Right lobe of liver (tissue), 6 donors: ENCODE measurements around the gene ADAMTS14. TPM values are rescaled to one million over a fixed set of nuclear protein-coding genes. Genes with fewer than 3 reads are reported as not detected.

ENCODE experiments used
- ATAC-seq, 4 donors: fragments of 200-7000 bp; cut with Tn5 transposase; one replicate each; pipeline ENCODE4 v1.9.1; 2020; ENCODE audit warnings: mild to moderate bottlenecking in 4 of 4, moderate library complexity in 4 of 4
- DNase-seq, 3 donors: peaks; one replicate each; pipeline ENCODE4 v3.0.0-alpha.2; 2020
- H3K27ac ChIP-seq, 3 donors: fragments of 200-600 bp; one replicate each; pipeline ENCODE4 v1.8.0; 2022
- H3K27me3 ChIP-seq, 2 donors: fragments of 200-600 bp; one replicate each; pipeline ENCODE4 v1.8.0; 2022
- H3K36me3 ChIP-seq, 4 donors: fragments of 200-600 bp; sonication (generic) in 1 of 4; one replicate each; pipeline versions ENCODE4 v1.5.1 to v1.8.0; 2017 to 2022; ENCODE audit warnings: control low read depth in 1 of 4
- H3K4me1 ChIP-seq, 4 donors: fragments of 200-600 bp; sonication (generic) in 1 of 4; one replicate each; pipeline versions ENCODE4 v1.5.1 to v1.8.0; 2017 to 2022; ENCODE audit warnings: control low read depth in 1 of 4
- H3K4me3 ChIP-seq, 3 donors: fragments of 200-600 bp; one replicate each; pipeline ENCODE4 v1.8.0; 2022
- H3K9me3 ChIP-seq, 4 donors: fragments of 200-600 bp; sonication (generic) in 1 of 4; one replicate each; pipeline versions ENCODE4 v1.5.1 to v1.8.0; 2017 to 2022; ENCODE audit warnings: control low read depth in 1 of 4
- CTCF ChIP-seq, 4 donors: fragments of 200-600 bp in 3 of 4; fragments of 450-650 bp in 1 of 4; IDR thresholded peaks; one replicate each; pipeline versions ENCODE4 v1.5.1 to v1.8.0; 2016 to 2022; ENCODE audit warnings: antibody characterized with exemption in 4 of 4, mild to moderate bottlenecking in 2 of 4
- POLR2A ChIP-seq: fragments of 450-650 bp; IDR thresholded peaks from one replicate; pipeline ENCODE4 v1.6.1; 2017; ENCODE audit warnings: antibody characterized with exemption, mild to moderate bottlenecking
- WGBS: methylation state at CpG from one replicate; pipeline ENCODE4 v1.1.6; 2018; ENCODE audit warnings: low coverage, low lambda C conversion rate; ENCODE audit not compliant: insufficient coverage; ENCODE audit errors: missing lambda C conversion rate; 5-methylcytosine and 5-hydroxymethylcytosine counted together
- intact Hi-C, 2 donors: fragments of 100-400 bp; cut with DNase I; formaldehyde crosslinking; loops; one replicate each; pipeline versions ENCODE4 v1.11.2 to v1.14.1; 2022
- total RNA-seq, 6 experiments: library from RNA; depleted of rRNA in 2 of 6; stranded (reverse); fragments of >200 nt in 2 of 6; fragmentation: NEBNext Ultra II Directional in 3 of 6; extraction: Animal tissue kit (Norgen Biotek cat#: 25700) in 3 of 6; gene quantifications; one replicate each; pipeline versions ENCODE4 v1.1.0 to v1.2.4, GENCODE V29; 2016 to 2023
- donor health status: DM: no; HTN: yes; CAD: no.
- donor health status: DM: no; HTN: no; CAD: no.
- donor health status: DM: no; HTN: no; CAD: no.
- donor health status: DM: no; HTN: yes; CAD: no.
- donor health status: DM: no; HTN: yes; CAD: no.

Gene ADAMTS14
- total RNA-seq, 6 experiments from 2014 or later = 0.06 to 0.18 (median 0.11) TPM

DNA sequence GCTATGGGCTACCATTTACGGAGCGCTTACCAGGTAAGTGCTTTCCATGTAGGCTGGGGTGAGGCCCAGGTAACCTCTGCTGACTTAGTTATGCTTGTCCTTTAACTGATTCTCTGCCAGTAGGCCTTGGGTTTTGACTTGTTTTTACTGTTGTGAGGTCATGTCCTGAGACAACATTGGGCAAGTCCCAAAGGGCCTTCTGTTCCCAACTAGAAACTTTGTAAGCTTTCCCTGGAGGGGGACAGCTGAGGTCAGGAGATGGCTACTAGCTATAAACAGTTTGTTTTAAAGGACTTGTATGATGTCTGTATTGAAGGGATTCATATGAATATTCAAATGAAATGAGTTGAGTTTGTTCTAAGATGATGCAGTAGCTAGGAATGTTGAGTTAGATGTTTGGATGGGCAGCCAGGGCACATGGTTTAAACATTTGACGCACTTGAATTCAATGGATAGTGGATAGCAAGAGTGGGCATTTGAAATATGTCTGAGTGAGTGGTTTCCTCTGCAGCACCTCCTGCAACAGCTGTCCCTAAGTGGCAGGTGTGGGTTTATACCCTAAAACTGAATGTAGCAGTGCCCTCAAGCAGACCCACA is 133.4 kb downstream of the ADAMTS14 start:
- TF ChIP-seq CTCF (IDR thresholded peaks at IDR 0.05) (no peak), POLR2A (no peak)
- 90% methylated on average over 2 of the region's 3 CpGs for WGBS
- intact Hi-C loops = no loop called here
- Histone ChIP-seq H3K4me3 (no peak overlapping the region), H3K27ac (no peak overlapping the region), H3K27me3 (no peaks in the 10 kb centered on the region), H3K9me3 (no peaks in the 10 kb centered on the region), H3K4me1 (no peaks in the 10 kb centered on the region), H3K36me3 (no peaks in the 10 kb centered on the region)
- peak in 2 of 4 donors; percentile 29 to 75 for ATAC-seq
- no peak for DNase-seq

DNA sequence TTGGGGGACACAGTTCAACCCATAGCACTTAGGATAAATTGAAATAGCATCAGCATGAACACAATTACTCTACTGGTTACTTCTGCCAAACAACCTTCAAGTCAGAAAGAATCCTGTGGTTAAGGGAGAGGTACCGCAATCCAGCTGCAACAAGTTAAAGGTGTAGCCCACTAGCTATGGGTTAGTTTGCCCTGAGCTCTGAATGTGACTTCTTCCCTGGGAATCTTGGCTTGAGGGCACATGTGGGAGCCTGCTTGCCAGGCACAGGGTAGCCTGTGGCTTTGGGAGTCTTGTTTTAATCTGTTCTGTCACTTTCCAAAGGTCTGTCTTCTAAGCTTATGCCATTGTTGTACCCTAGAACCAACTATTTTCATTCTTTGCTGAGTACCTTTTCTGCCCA is 134.5 kb downstream of the ADAMTS14 start:
- DNase-seq (no peak), ATAC-seq (no peak)
- H3K4me1 ChIP-seq = no peaks in the 10 kb centered on the region
- no peaks in the 10 kb centered on the region for H3K9me3 ChIP-seq
- WGBS = 100% methylated on average over 1 of the region's 1 CpG
- TF ChIP-seq CTCF (IDR thresholded peaks at IDR 0.05) = no peak
- TF ChIP-seq POLR2A = no peak
- H3K27ac ChIP-seq = no peak overlapping the region
- no peaks in the 10 kb centered on the region for H3K27me3 ChIP-seq
- no peaks in the 10 kb centered on the region for H3K36me3 ChIP-seq
- no peak overlapping the region for H3K4me3 ChIP-seq
- intact Hi-C loops = no loop called here

GRCh38 chr10:70807556-70807955 is 135.2 kb downstream of the ADAMTS14 start:
- intact Hi-C loops = no loop called here
- WGBS = 55% methylated on average over 2 of the region's 3 CpGs
- TF ChIP-seq CTCF (IDR thresholded peaks at IDR 0.05) (no peak), POLR2A (no peak)

GRCh38 chr10:70809011-70809611 is 136.8 kb downstream of the ADAMTS14 start:
- no peak overlapping the region for H3K27ac ChIP-seq
- intact Hi-C loops = no loop called here

More at GRCh38 chr10:70807556-70807955, 135.2 kb downstream of the ADAMTS14 start:
- no peaks in the 10 kb centered on the region for H3K36me3 ChIP-seq
- DNase-seq (no peak), ATAC-seq (no peak)
- H3K4me3 ChIP-seq = no peak overlapping the region
- H3K4me1 ChIP-seq = no peaks in the 10 kb centered on the region
- H3K27ac ChIP-seq = no peak overlapping the region
- no peaks in the 10 kb centered on the region for H3K27me3 ChIP-seq
- H3K9me3 ChIP-seq = no peaks in the 10 kb centered on the region

More at GRCh38 chr10:70809011-70809611, 136.8 kb downstream of the ADAMTS14 start:
- Histone ChIP-seq H3K9me3 (no peaks in the 10 kb centered on the region), H3K4me1 (no peaks in the 10 kb centered on the region), H3K4me3 (no peak overlapping the region), H3K27me3 (no peaks in the 10 kb centered on the region), H3K36me3 (no peaks in the 10 kb centered on the region)
- TF ChIP-seq CTCF (IDR thresholded peaks at IDR 0.05) (no peak), POLR2A (no peak)
- ATAC-seq (no peak), DNase-seq (no peak)
- WGBS = 90% methylated on average over 2 of the region's 6 CpGs
